Stomach (tissue), 9 donors: Measurements from ENCODE around the gene GJB2. TPM values are rescaled to one million over a fixed set of nuclear protein-coding genes. Genes with fewer than 3 reads are reported as not detected.

Experiments used
- DNase-seq, 2 donors: peaks; one replicate each; pipeline versions ENCODE4 v3.0.0 to v3.0.0-alpha.2; 2013 to 2019
- H3K27ac ChIP-seq, 5 donors: fragments of 200-600 bp in 4 of 5; sonication (generic) in 4 of 5; one replicate each; pipeline ENCODE4 v1.5.1; 2013 to 2019; ENCODE audit warnings: mild to moderate bottlenecking in 1 of 5, moderate library complexity in 1 of 5
- H3K27me3 ChIP-seq, 3 donors: fragments of 200-600 bp; sonication (generic); one replicate each; pipeline ENCODE4 v1.5.1; 2017 to 2019; ENCODE audit warnings: mixed run types in 1 of 3
- H3K36me3 ChIP-seq, 4 donors: fragments of 200-600 bp; sonication (generic); 1 replicate in 3 of 4; 2 replicates in 1 of 4; pipeline ENCODE4 v1.5.1; 2016 to 2019
- H3K4me1 ChIP-seq, 4 donors: fragments of 200-600 bp; sonication (generic); one replicate each; pipeline ENCODE4 v1.5.1; 2016 to 2019
- H3K4me3 ChIP-seq, 4 donors: fragments of 200-600 bp; sonication (generic) in 3 of 4; one replicate each; pipeline ENCODE4 v1.5.1; 2016 to 2019; ENCODE audit warnings: mild to moderate bottlenecking in 1 of 4
- H3K9me3 ChIP-seq, 4 donors: fragments of 200-600 bp; sonication (generic); one replicate each; pipeline ENCODE4 v1.5.1; 2016 to 2019
- EP300 ChIP-seq: sonication (generic); formaldehyde crosslinking; IDR thresholded peaks from one replicate; pipeline ENCODE4 v1.6.1; 2017; ENCODE audit warnings: antibody characterized with exemption
- POLR2A ChIP-seq, 4 donors: fragments of 450-650 bp; IDR thresholded peaks; one replicate each; pipeline ENCODE4 v1.6.1; 2016; ENCODE audit warnings: antibody characterized with exemption in 4 of 4, control low read depth in 2 of 4, mild to moderate bottlenecking in 1 of 4, moderate library complexity in 1 of 4
- POLR2AphosphoS5 ChIP-seq, 3 donors: sonication (generic); formaldehyde crosslinking; IDR thresholded peaks; one replicate each; pipeline ENCODE4 v1.6.1; 2016; ENCODE audit warnings: antibody characterized with exemption in 3 of 3
- WGBS, 5 donors: extraction: QIAGEN DNeasy Blood & Tissue Kit in 3 of 5; methylation state at CpG; one replicate each; pipeline versions ENCODE4 v1.1.5 to v1.1.7; 2013 to 2018; 5-methylcytosine and 5-hydroxymethylcytosine counted together
- intact Hi-C: fragments of 100-400 bp; cut with DNase I; formaldehyde crosslinking; loops from one replicate; pipeline ENCODE4 v1.15.1; 2023; ENCODE audit warnings: low total_unique reads
- polyA plus RNA-seq, 3 donors: library from polyadenylated mRNA; stranded (reverse); fragments of 200-250 nt; gene quantifications; one replicate each; pipeline ENCODE4 v1.2.3, GENCODE V29; 2013
- total RNA-seq, 5 donors: library from RNA; depleted of rRNA; stranded (reverse); fragments of >200 nt; gene quantifications; one replicate each; pipeline versions ENCODE4 v1.1.0 to v1.2.3, GENCODE V29; 2014 to 2016
- TF ChIP-seq, protein P1 (sequence below), 7 experiments: fragments of 450-650 bp in 4 of 7; fragments of 200-600 bp in 3 of 7; sonication (generic) in 3 of 7; IDR thresholded peaks; one replicate each; pipeline ENCODE4 v1.5.1; 2016 to 2019; ENCODE audit warnings: antibody characterized with exemption in 7 of 7, control low read depth in 2 of 7, mild to moderate bottlenecking in 1 of 7
- donor health status: healthy with polysubstance abuse.
- donor health status: Bipolar disorder and iron deficiency.
- donor health status: healthy.

The GJB2 gene
- total and polyA plus RNA-seq, 8 donors, result 0.58 to 102 (median 2.3) TPM; not detected in 1

DNA sequence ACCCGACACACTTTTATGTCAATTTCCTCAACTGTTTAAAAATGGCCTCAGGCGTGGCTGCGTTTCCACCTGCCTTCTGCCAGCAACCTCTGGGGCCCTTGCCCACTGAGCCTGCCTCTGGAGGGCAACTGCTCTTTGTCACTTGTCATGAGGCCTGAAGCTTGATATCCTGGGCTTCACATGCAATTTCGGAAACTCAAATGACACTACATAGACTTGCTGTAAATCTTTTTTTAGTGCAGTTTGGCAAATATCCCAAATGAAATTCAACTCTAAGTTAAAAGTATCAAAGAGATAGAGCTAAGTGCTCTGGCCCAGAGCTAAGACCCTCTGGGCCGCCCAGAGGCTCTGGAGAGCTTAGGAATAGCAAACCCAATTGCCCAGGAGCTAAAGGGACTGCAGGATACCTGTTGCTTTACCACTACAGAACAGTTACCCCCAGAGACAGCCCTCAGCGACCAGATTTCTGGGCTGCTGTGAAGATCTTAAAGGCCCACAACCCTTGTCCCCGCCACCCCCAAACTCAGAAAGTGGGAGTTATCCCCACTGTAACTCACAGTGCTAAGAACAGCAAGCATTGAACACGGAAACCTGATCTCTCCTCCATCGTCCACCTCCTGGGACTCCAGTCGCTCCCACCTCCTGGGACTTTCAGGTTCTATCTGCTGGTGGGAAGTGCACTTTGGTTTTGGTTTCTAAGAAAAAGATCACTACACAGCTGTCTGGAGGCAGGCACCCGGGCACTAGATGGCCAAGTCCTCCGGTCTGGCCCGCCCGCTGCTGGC is 51.3 kb downstream of the GJB2 start:
- Histone ChIP-seq H3K27me3 (peaks cover 0 to 90% (median 19%) of the 10 kb centered on the region in 3 donors), H3K4me1 (peaks cover 9 to 17% (median 13%) of the 10 kb centered on the region in 4 donors), H3K9me3 (no peaks in the 10 kb centered on the region), H3K36me3 (no peaks in the 10 kb centered on the region), H3K4me3 (peak overlapping the region in 3 of 4 donors; percentile 0 to 33 (median 16)), H3K27ac (no peak overlapping the region)
- DNase-seq, result no peak
- 60 to 70% (median 64%) methylated on average over 11 to 14 of the region's 14 CpGs for WGBS, 5 donors
- no peak for TF ChIP-seq POLR2AphosphoS5 (IDR thresholded peaks at IDR 0.05)
- no peak for TF ChIP-seq EP300
- TF ChIP-seq, protein P1, sequence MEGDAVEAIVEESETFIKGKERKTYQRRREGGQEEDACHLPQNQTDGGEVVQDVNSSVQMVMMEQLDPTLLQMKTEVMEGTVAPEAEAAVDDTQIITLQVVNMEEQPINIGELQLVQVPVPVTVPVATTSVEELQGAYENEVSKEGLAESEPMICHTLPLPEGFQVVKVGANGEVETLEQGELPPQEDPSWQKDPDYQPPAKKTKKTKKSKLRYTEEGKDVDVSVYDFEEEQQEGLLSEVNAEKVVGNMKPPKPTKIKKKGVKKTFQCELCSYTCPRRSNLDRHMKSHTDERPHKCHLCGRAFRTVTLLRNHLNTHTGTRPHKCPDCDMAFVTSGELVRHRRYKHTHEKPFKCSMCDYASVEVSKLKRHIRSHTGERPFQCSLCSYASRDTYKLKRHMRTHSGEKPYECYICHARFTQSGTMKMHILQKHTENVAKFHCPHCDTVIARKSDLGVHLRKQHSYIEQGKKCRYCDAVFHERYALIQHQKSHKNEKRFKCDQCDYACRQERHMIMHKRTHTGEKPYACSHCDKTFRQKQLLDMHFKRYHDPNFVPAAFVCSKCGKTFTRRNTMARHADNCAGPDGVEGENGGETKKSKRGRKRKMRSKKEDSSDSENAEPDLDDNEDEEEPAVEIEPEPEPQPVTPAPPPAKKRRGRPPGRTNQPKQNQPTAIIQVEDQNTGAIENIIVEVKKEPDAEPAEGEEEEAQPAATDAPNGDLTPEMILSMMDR (IDR thresholded peaks at IDR 0.05), result no peak
- TF ChIP-seq POLR2A (IDR thresholded peaks at IDR 0.05), result no peak
- intact Hi-C loops, result no loop called here

DNA sequence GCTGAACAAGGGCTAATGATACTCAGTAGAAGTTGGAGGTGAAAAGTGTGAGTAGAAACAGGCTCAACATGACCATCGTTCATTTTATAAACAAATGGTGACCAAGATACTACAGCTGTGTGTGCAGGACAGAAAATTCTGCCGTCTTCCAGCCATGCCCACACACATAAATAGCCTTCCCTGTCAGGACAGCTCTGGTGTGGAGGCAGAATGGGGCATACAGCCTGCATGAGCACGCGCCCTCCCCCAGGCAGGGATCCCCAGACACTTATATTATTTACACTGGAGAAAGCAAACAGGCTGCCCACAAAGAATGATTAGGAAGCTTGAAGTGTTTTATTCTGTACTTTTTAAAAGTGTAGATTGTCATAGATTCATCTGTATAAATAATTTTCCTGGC is 52.3 kb downstream of the GJB2 start:
- intact Hi-C loops, result no loop called here
- Histone ChIP-seq H3K27me3 (peaks cover 3 to 90% (median 24%) of the 10 kb centered on the region in 3 donors), H3K4me3 (no peak overlapping the region), H3K4me1 (peaks cover 9 to 18% (median 13%) of the 10 kb centered on the region in 4 donors), H3K9me3 (no peaks in the 10 kb centered on the region), H3K27ac (no peak overlapping the region), H3K36me3 (no peaks in the 10 kb centered on the region)
- no peak for TF ChIP-seq EP300
- TF ChIP-seq POLR2A (IDR thresholded peaks at IDR 0.05), result no peak
- TF ChIP-seq POLR2AphosphoS5 (IDR thresholded peaks at IDR 0.05), result no peak
- TF ChIP-seq, protein P1 (IDR thresholded peaks at IDR 0.05), result no peak
- WGBS, 5 donors, result 44 to 72% (median 59%) methylated on average over 4 of the region's 4 CpGs
- DNase-seq, result no peak

DNA sequence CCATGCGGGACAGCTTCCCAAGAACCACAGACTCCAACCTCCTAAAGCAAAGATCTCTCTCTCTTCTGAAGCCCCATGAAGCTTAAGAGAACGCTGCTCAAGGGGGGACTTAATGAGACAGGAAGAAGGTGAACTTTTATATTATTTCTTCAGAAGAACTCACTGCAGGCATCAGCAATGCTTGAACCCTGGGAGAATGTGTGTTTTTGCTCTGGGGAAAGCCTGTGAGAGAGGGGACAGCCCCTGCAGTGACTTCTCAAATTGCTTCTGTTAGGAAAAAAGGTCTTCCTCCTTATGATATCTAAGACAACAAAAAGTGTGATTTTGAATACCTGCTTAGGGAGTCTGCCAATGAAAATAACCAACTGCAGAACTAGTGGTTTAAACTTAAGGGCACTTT is 54.9 kb downstream of the GJB2 start:
- Histone ChIP-seq H3K27ac (no peak overlapping the region), H3K4me3 (no peak overlapping the region), H3K9me3 (no peaks in the 10 kb centered on the region), H3K4me1 (peaks cover 9 to 18% (median 13%) of the 10 kb centered on the region in 4 donors), H3K36me3 (no peaks in the 10 kb centered on the region), H3K27me3 (peaks cover 3 to 92% (median 22%) of the 10 kb centered on the region in 3 donors)
- 55 to 81% (median 60%) methylated on average over 2 of the region's 2 CpGs for WGBS, 5 donors
- intact Hi-C loops, result no loop called here
- TF ChIP-seq POLR2A (IDR thresholded peaks at IDR 0.05), result no peak
- TF ChIP-seq POLR2AphosphoS5 (IDR thresholded peaks at IDR 0.05), result no peak
- TF ChIP-seq, protein P1 (IDR thresholded peaks at IDR 0.05), result no peak
- no peak for TF ChIP-seq EP300
- no peak for DNase-seq

Other genes with a start within 250 kb of the GJB2 start
- 100 to 1,000 TPM in 4 of 5 donors, 10 to 100 TPM in 1; 45.5 to 182 (median 111) TPM for gene ZMYM2, start 234.2 kb downstream of the GJB2 start, total RNA-seq
- gene ZMYM2, start 234.2 kb downstream of the GJB2 start, polyA plus RNA-seq, result 10 to 100 TPM; 10.8 to 22.5 (median 13.0) TPM
- gene GJA3, start 31.9 kb downstream of the GJB2 start, total RNA-seq, result under 1 TPM in 1 of 5 donors, not detected in 4; 0.14 TPM
- under 1 TPM in 1 of 3 donors, not detected in 2; 0.13 TPM for gene GJA3, start 31.9 kb downstream of the GJB2 start, polyA plus RNA-seq
- under 1 TPM in 1 of 5 donors, not detected in 4; 0.73 TPM for gene GJB6, start 39.4 kb upstream of the GJB2 start, total RNA-seq
- 10 to 100 TPM in 1 of 3 donors, 1 to 10 TPM in 1, not detected in 1; 1.5 to 41.6 TPM for gene GJB6, start 39.4 kb upstream of the GJB2 start, polyA plus RNA-seq